A549 (cell line): Measurements from ENCODE around the gene DPYSL3. TPM values are rescaled to one million over a fixed set of nuclear protein-coding genes. Genes with fewer than 3 reads are reported as not detected.
A peak's percentile ranks its signal among the peaks of the same experiment; 100 is the strongest.

ENCODE experiments used
- ATAC-seq, 2 experiments: fragments of 200-7000 bp in 1 of 2; fragments of >200 bp in 1 of 2; cut with Nextera tagmentation in 1 of 2; cut with Tn5 transposase in 1 of 2; 3 replicates each; pipeline versions ENCODE4 v1.8.0 to v1.9.1; 2018 to 2020; ENCODE audit warnings: mild to moderate bottlenecking in 1 of 2, moderate library complexity in 1 of 2
- CTCF ChIA-PET: fragments of 300-600 bp; sonication (Branson Sonifier 250); formaldehyde crosslinking; extraction: SDS; loops from one replicate; lab custom pipeline; 2021; ENCODE audit warnings: antibody characterized with exemption, inconsistent platforms; lab: Yijun Ruan, JAX
- POLR2A ChIA-PET: fragments of 350-600 bp; formaldehyde crosslinking; extraction: SDS; loops from one replicate; lab custom pipeline; 2021; ENCODE audit warnings: antibody characterized with exemption, inconsistent platforms; lab: Yijun Ruan, JAX
- DNase-seq, 2 experiments: peaks; one replicate each; pipeline versions ENCODE4 v3.0.0 to v3.0.0-alpha.2; 2011 to 2016; ENCODE audit warnings: low read depth in 1 of 2, low spot score in 1 of 2
- FAIRE-seq: peaks from 2 replicates; lab custom pipeline; 2011; peaks lifted over from hg19 to GRCh38; lab: Jason Lieb, UNC
- H3K27ac ChIP-seq, 2 experiments: fragments of >200 bp; sonication (Bioruptor Twin); formaldehyde crosslinking; 3 replicates each; pipeline ENCODE4 v1.5.1; 2016 to 2017
- H3K4me1 ChIP-seq: fragments of >200 bp; sonication (Bioruptor Twin); formaldehyde crosslinking; 3 replicates; pipeline ENCODE4 v1.6.1; 2016
- H3K4me2 ChIP-seq: fragments of >200 bp; sonication (Bioruptor Twin); formaldehyde crosslinking; 3 replicates; pipeline ENCODE4 v1.6.1; 2016
- H3K4me3 ChIP-seq: fragments of >200 bp; sonication (Bioruptor Twin); formaldehyde crosslinking; 3 replicates; pipeline ENCODE4 v1.5.1; 2016
- H3K9me3 ChIP-seq: fragments of >200 bp; sonication (Bioruptor Twin); formaldehyde crosslinking; 3 replicates; pipeline ENCODE4 v1.6.1; 2016
- ATOH8 ChIP-seq: fragments of 250-450 bp; sonication (Bioruptor Pico); IDR thresholded peaks from 2 replicates; pipeline ENCODE4 v1.5.0; 2020; ENCODE audit warnings: low read depth, mild to moderate bottlenecking, moderate library complexity
- BCL3 ChIP-seq: fragments of >200 bp; sonication (Bioruptor Twin); formaldehyde crosslinking; IDR thresholded peaks from 3 replicates; pipeline ENCODE4 v1.6.1; 2016
- CBX2 ChIP-seq: fragments of 200-600 bp; sonication (generic); IDR thresholded peaks from 2 replicates; pipeline ENCODE4 v1.6.1; 2016; ENCODE audit warnings: low read depth, mild to moderate bottlenecking, borderline replicate concordance
- CHD4 ChIP-seq: fragments of 200-600 bp; sonication (generic); IDR thresholded peaks from 2 replicates; pipeline ENCODE4 v1.6.1; 2016; ENCODE audit warnings: antibody characterized with exemption, mild to moderate bottlenecking, borderline replicate concordance
- E2F6 ChIP-seq: IDR thresholded peaks from 2 replicates; pipeline ENCODE4 v1.6.1; 2012; ENCODE audit warnings: low read depth, borderline replicate concordance
- EHF ChIP-seq: fragments of 250-450 bp; sonication (Bioruptor Pico); IDR thresholded peaks from 2 replicates; pipeline ENCODE4 v1.5.0; 2020; ENCODE audit warnings: mild to moderate bottlenecking
- EP300 ChIP-seq, 2 experiments: fragments of >200 bp; sonication (Bioruptor Twin); formaldehyde crosslinking; IDR thresholded peaks; 2 replicates in 1 of 2; 3 replicates in 1 of 2; pipeline ENCODE4 v1.6.1; 2016 to 2017
- FOSB ChIP-seq: fragments of 250-450 bp; sonication (Bioruptor Pico); IDR thresholded peaks from 2 replicates; pipeline ENCODE4 v1.5.0; 2020; ENCODE audit warnings: mild to moderate bottlenecking, moderate library complexity
- FOXS1 ChIP-seq: fragments of 250-450 bp; sonication (Bioruptor Pico); IDR thresholded peaks from 2 replicates; pipeline ENCODE4 v1.5.0; 2020; ENCODE audit warnings: mild to moderate bottlenecking, moderate library complexity
- HES2 ChIP-seq: fragments of >200 bp; sonication (Bioruptor Twin); formaldehyde crosslinking; IDR thresholded peaks from 2 replicates; pipeline ENCODE4 v1.6.1; 2016
- JUNB ChIP-seq: fragments of >200 bp; sonication (Bioruptor Twin); formaldehyde crosslinking; IDR thresholded peaks from 2 replicates; pipeline ENCODE4 v1.6.1; 2016
- KDM1A ChIP-seq: fragments of 200-600 bp; sonication (generic); IDR thresholded peaks from 2 replicates; pipeline ENCODE4 v1.6.1; 2016; ENCODE audit warnings: low read depth, mild to moderate bottlenecking
- MYC ChIP-seq: IDR thresholded peaks from 2 replicates; pipeline ENCODE4 v1.6.1; 2012; ENCODE audit warnings: mild to moderate bottlenecking, inconsistent platforms, low read length, improper control_type of control experiment, borderline replicate concordance
- PBX3 ChIP-seq: IDR thresholded peaks from 2 replicates; pipeline ENCODE4 v1.6.1; 2012
- RARB ChIP-seq: fragments of 250-450 bp; sonication (Bioruptor Pico); IDR thresholded peaks from 2 replicates; pipeline ENCODE4 v1.8.0; 2021; ENCODE audit warnings: mild to moderate bottlenecking, moderate library complexity
- RFX5 ChIP-seq: fragments of 450-650 bp; IDR thresholded peaks from 2 replicates; pipeline ENCODE4 v1.7.1; 2014; ENCODE audit warnings: antibody characterized with exemption, mild to moderate bottlenecking, moderate library complexity
- RNF2 ChIP-seq: fragments of 200-600 bp; sonication (generic); IDR thresholded peaks from 2 replicates; pipeline ENCODE4 v1.6.1; 2016; ENCODE audit warnings: low read depth, mild to moderate bottlenecking, antibody characterized with exemption, moderate library complexity, borderline replicate concordance
- SMC3 ChIP-seq: fragments of >200 bp; sonication (Bioruptor Twin); formaldehyde crosslinking; IDR thresholded peaks from 3 replicates; pipeline ENCODE4 v1.6.1; 2018; ENCODE audit warnings: inconsistent platforms
- USF2 ChIP-seq: fragments of 450-650 bp; IDR thresholded peaks from 2 replicates; pipeline ENCODE4 v1.6.1; 2014; ENCODE audit warnings: antibody characterized with exemption
- ZC3H11A ChIP-seq: fragments of 450-650 bp; IDR thresholded peaks from 2 replicates; pipeline ENCODE4 v1.6.1; 2014; ENCODE audit warnings: antibody characterized with exemption, mild to moderate bottlenecking
- WGBS: methylation state at CpG from one replicate; pipeline ENCODE4 v1.1.6; 2017; ENCODE audit errors: missing lambda C conversion rate; 5-methylcytosine and 5-hydroxymethylcytosine counted together
- polyA plus RNA-seq, 4 experiments: library from polyadenylated mRNA; depleted of rRNA in 3 of 4; stranded (reverse); fragments of >200 nt; fragmentation: RNase III in 1 of 4; extraction: RNeasy Plus Mini Kit Qiagen cat#74134 plus additional on column Dnase treatment in 1 of 4; gene quantifications; 2 replicates in 3 of 4; 3 replicates in 1 of 4; pipeline ENCODE4 v1.2.3, GENCODE V29; 2011 to 2017

The DPYSL3 gene
- polyA plus RNA-seq, 2 of the 4 experiments (the other 2 are of a cell fraction): 16.5 to 22.3 TPM

- no peak for FAIRE-seq
- 36% methylated on average over 3 of the region's 3 CpGs for WGBS
- no peak overlapping the region for H3K4me2 ChIP-seq
These were observed 24.5 kb upstream of the DPYSL3 start for GRCh38 chr5:147534172-147534951.

GRCh38 chr5:147532156-147532555, 22.3 kb upstream of the DPYSL3 start:
- Histone ChIP-seq H3K9me3 (no peaks in the 10 kb centered on the region), H3K4me2 (no peak overlapping the region), H3K4me1 (peaks cover 14% of the 10 kb centered on the region; the same call in 2 of the 3 replicates), H3K27ac (no peak overlapping the region), H3K4me3 (no peak overlapping the region)
- 35% methylated on average over 1 of the region's 1 CpG for WGBS
- DNase-seq: no peak
- ChIA-PET CTCF (interaction anchor here (0.9 to 1.1 kb wide), 2 partner anchors 22 to 45 kb away, joined by 3 to 5 read pairs; partner anchors contain the start of gene DPYSL3), POLR2A (no interaction called here)
- no peak for FAIRE-seq
- no peak for ATAC-seq
- TF ChIP-seq USF2 (no peak), MYC (no peak), EHF (CRISPR knock-in tag) (no peak), PBX3 (no peak), CBX2 (no peak), BCL3 (no peak), RARB (no peak)

More at GRCh38 chr5:147534172-147534951, 24.5 kb upstream of the DPYSL3 start:
- Histone ChIP-seq H3K4me1 (peaks cover 14% of the 10 kb centered on the region; the same call in 2 of the 3 replicates), H3K27ac (peak overlapping the region in 1 of 2 experiments; percentile 72; a peak in 1 of 6 replicates), H3K9me3 (no peaks in the 10 kb centered on the region), H3K4me3 (no peak overlapping the region)
- ChIA-PET CTCF (no interaction called here), POLR2A (no interaction called here)
- ATAC-seq (no peak), DNase-seq (no peak)
- TF ChIP-seq ZC3H11A: no peak
- TF ChIP-seq ATOH8 (CRISPR knock-in tag): no peak
- TF ChIP-seq FOXS1 (CRISPR knock-in tag): no peak
- no peak for TF ChIP-seq EP300 (IDR thresholded peaks at IDR 0.05)
- no peak for TF ChIP-seq KDM1A
- TF ChIP-seq RNF2: no peak
- no peak for TF ChIP-seq HES2
- TF ChIP-seq RFX5: no peak
- TF ChIP-seq FOSB (CRISPR knock-in tag): no peak
- no peak for TF ChIP-seq CHD4
- no peak for TF ChIP-seq SMC3
- no peak for TF ChIP-seq JUNB
- no peak for TF ChIP-seq E2F6
- TF ChIP-seq EHF (CRISPR knock-in tag): no peak
